ENCODE data around the gene TMEM132D.

The TMEM132D gene

DNA sequence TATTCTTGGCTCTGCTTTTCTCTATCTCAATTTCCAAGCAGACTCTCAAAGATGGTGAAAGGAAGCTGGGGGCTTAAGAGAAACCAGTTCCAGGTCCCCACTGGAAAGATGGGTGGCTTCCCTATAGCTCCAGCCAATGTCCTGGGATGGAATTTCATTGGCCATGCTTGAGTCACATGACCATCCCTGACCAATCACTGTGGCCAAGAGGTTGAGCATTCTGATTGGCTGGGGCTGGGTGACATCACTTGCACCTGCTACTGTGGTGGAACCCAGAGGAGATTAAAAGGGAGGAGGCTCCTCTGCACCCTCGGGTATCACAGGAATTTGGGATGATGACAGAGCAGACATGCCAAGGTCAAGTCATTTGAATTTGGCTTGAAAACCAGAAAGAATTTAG lies 436.5 kb downstream of the TMEM132D start:
- TF ChIP-seq, protein P1, sequence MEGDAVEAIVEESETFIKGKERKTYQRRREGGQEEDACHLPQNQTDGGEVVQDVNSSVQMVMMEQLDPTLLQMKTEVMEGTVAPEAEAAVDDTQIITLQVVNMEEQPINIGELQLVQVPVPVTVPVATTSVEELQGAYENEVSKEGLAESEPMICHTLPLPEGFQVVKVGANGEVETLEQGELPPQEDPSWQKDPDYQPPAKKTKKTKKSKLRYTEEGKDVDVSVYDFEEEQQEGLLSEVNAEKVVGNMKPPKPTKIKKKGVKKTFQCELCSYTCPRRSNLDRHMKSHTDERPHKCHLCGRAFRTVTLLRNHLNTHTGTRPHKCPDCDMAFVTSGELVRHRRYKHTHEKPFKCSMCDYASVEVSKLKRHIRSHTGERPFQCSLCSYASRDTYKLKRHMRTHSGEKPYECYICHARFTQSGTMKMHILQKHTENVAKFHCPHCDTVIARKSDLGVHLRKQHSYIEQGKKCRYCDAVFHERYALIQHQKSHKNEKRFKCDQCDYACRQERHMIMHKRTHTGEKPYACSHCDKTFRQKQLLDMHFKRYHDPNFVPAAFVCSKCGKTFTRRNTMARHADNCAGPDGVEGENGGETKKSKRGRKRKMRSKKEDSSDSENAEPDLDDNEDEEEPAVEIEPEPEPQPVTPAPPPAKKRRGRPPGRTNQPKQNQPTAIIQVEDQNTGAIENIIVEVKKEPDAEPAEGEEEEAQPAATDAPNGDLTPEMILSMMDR (IDR thresholded peaks at IDR 0.05; ENCODE audit: insufficient read depth, missing control alignments): no peak
- DNase-seq (ENCODE audit: insufficient read length, low spot score) (no peak), FAIRE-seq (no peak)

DNA sequence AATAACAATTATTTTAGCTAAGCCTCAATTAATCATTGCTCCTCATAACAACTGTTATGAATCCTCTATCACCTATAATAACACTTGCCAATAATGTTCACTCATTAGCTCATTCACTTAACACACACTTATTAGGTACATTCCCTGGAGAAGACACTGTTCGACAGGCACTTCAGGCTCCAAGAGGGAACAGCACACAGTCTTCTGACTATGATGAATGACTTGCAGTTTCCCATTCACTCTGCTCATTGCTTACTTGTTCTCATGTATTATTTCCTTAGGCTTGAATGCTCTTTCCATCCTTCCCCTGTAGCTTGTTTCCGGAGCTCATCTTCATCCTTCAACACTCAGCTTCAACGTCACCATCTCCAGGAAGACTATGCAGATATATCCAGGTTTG lies 437.3 kb downstream of the TMEM132D start:
- DNase-seq (ENCODE audit: insufficient read length, low spot score) (no peak), FAIRE-seq (no peak)
- TF ChIP-seq, protein P1 (IDR thresholded peaks at IDR 0.05; ENCODE audit: insufficient read depth, missing control alignments): no peak

DNA sequence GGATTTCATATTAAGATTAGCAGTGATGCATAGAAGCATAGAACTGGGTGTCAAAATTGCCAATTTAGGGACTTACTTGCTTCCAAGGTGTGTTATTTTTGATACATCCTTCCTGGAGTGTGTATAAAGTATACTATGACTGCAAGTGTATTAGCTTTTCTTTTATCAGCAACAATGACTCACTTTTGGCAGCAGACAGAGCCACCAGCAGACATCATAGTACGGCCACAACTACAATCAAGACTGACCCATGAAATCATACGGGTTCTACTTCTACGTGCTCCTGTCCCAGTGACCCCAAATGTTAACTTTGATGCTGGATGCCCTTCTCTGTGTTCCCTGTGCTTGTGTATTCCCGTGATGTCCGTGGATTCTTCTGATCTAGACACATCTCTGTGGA lies 443.9 kb downstream of the TMEM132D start:
- TF ChIP-seq, protein P1 (IDR thresholded peaks at IDR 0.05; ENCODE audit: insufficient read depth, missing control alignments): no peak
- FAIRE-seq (no peak), DNase-seq (ENCODE audit: insufficient read length, low spot score) (no peak)

DNA sequence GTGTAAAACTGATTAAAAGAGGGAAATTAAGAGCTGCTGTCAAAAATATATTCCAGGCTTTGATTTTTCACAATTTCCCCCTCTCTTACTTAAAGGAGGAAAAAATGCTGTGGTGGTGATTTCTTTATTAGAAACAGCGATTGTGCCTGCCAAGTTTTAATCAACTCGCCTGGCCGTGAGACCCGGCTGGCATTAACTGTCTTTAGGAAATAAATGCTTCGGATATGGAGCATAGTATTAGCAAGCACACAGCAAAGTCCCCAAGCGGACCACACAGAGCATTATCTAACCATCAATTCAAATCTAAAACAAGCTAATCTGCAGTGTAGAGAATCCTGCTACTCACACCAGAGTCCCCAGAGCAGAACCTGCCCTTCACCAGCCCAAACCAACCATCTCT lies 457.1 kb downstream of the TMEM132D start:
- TF ChIP-seq, protein P1 (IDR thresholded peaks at IDR 0.05; ENCODE audit: insufficient read depth, missing control alignments): no peak
- FAIRE-seq: no peak
- DNase-seq (ENCODE audit: insufficient read length, low spot score): no peak

DNA sequence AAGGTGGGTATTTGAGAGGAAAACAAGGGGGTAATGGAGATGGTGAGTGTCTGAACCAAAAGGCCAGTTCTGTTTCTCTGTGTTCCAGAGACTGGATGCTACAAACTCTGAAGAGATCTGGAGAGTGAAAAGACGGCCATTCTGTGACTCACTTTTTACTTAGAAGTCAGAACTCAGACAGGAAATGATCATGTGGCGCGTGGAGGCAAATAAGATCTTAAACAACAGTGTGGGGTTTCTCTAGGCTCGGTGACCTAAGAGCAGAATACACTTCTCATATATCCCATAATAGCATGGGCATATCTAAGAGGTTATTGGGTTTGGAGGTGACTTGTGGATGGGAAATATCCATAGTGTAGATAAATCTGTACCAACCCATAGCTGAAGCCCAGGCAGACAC lies 463.5 kb downstream of the TMEM132D start:
- DNase-seq (ENCODE audit: insufficient read length, low spot score): no peak
- FAIRE-seq: no peak
- TF ChIP-seq, protein P1 (IDR thresholded peaks at IDR 0.05; ENCODE audit: insufficient read depth, missing control alignments): no peak

DNA sequence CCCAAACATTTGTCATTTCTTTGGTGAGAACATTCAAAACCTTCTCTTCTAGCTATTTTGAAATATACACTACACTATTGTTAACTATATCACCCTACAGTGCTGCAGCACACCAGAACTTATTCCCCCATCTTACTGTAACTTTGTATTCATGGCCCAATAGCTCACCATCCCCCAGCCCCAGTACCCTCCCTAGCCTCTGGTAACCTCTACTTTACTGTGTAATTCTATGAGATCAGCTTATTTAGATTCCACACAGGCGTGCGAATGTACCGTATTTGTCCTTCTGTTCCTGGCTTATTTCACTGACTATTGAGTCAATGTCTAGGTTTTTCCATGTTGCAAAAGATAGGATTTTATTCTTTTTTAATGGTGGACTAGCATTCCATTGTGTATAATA lies 469.0 kb downstream of the TMEM132D start:
- TF ChIP-seq, protein P1 (IDR thresholded peaks at IDR 0.05; ENCODE audit: insufficient read depth, missing control alignments): no peak
- FAIRE-seq (no peak), DNase-seq (ENCODE audit: insufficient read length, low spot score) (no peak)

DNA sequence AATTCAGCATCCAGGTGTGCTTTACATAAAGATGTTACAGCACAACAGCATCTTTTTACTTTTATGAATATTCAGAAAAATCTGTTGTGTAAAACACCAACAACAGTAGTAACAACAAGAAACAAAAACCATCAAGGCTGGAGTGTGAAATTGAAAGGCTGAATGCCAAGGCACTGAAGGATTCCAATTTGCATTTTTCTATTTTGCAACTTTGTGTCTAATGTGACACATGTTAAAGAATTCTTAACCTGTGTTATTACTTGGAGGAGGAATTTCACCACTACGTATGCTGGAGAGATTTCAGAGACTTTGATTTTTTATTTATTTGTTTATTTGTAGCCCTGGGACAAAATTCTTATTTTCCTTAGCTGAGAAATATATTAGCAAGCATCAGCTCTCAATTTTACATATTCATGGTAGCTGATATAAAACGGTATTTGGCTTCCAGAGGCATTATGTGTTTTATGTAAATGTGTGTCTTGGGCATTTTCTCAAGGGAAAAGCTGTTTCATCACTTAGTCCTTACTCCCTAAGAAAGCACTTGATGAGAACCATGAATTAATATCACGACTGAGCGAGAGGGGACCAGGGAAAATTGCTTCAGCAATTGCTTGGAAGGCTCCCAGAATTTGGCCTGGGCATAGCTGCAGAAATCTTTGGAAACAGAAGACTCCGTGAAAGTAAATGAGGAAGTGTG lies 475.4 kb downstream of the TMEM132D start:
- DNase-seq (ENCODE audit: insufficient read length, low spot score) (no peak), FAIRE-seq (no peak)
- TF ChIP-seq, protein P1 (IDR thresholded peaks at IDR 0.05; ENCODE audit: insufficient read depth, missing control alignments): no peak
